GM19328 (cell line): ENCODE data around the gene ZFP36L2.

ENCODE experiments used
- ATAC-seq: cut with Tn5 transposase; IDR thresholded peaks from one replicate; pipeline ENCODE4 v1.9.1; 2021; ENCODE audit warnings: mild to moderate bottlenecking, moderate library complexity; ENCODE audit not compliant: unreplicated experiment

The ZFP36L2 gene, protein sequence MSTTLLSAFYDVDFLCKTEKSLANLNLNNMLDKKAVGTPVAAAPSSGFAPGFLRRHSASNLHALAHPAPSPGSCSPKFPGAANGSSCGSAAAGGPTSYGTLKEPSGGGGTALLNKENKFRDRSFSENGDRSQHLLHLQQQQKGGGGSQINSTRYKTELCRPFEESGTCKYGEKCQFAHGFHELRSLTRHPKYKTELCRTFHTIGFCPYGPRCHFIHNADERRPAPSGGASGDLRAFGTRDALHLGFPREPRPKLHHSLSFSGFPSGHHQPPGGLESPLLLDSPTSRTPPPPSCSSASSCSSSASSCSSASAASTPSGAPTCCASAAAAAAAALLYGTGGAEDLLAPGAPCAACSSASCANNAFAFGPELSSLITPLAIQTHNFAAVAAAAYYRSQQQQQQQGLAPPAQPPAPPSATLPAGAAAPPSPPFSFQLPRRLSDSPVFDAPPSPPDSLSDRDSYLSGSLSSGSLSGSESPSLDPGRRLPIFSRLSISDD

GRCh38 chr2:43226558-43226954, at the start of gene ZFP36L2:
Gene ZFP36L2, minus strand, starts transcription at chr2:43226606. Its CDS starts 291 bp downstream, at chr2:43226315.
- peak; percentile 59 for ATAC-seq

DNA sequence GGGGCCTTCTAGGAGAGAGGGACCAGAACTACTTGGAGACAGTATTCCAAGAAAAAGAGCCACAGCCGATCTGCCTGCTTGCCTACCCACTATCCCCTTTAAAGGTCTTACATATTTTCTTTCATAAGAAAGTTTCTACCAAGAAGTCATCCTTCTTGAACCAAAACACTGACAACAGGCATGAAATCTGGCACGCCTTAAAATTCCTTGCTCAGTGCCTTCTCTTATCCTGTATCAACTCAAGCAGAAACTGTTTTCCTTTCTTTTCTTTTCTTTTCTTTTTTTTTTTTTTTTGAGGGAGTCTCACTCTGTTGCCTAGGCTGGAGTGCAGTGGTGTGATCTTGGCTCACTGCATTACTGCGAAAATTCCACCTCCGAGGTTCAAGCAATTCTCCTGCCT, 48.3 kb upstream of the ZFP36L2 start:
- no peak for ATAC-seq

- no peak for ATAC-seq
These were observed 47.6 kb upstream of the ZFP36L2 start for GRCh38 chr2:43274055-43274454.

DNA sequence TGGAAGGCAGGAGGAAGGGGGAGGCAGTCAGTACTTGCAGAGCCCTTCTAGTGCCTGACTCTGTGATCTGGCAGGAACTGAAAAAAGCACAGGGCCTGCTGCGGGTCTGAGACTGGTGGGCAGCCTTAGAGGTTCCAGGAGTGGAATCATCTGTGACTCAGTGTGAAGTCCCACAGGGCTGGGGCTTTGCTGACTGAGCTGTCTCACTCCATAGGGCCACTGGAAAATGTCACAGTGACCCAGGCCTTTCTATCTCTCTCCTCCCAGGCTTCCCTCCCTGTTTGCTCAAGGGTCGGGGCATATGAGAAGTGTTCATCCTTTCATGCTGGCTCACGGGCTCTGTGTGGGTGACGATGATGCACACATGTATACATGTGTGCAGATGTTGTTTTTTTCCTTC, 47.1 kb upstream of the ZFP36L2 start:
- no peak for ATAC-seq

- no peak for ATAC-seq
These were observed 44.7 kb upstream of the ZFP36L2 start for GRCh38 chr2:43270930-43271615.

DNA sequence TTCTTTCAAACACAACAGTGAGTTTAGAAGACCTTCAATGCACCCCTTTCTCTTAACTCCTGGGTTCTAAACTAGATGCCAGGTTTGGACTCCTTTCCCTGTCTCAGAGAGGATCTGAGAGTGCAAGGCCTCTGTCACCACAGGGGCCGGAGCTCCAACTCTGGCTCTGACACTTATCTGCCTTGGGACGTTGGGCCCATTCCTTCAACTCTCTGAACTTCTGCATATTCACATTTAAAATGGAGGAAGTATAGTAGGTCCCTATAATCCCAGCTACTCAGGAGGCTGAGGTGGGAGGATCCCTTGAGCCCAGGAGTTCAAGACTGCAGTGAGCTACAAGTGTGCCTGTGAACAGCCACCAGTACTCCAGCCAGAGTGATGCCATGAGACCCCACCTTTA, 44.1 kb upstream of the ZFP36L2 start:
- ATAC-seq: no peak

- no peak for ATAC-seq
These were observed 43.3 kb upstream of the ZFP36L2 start for GRCh38 chr2:43269706-43270105.

DNA sequence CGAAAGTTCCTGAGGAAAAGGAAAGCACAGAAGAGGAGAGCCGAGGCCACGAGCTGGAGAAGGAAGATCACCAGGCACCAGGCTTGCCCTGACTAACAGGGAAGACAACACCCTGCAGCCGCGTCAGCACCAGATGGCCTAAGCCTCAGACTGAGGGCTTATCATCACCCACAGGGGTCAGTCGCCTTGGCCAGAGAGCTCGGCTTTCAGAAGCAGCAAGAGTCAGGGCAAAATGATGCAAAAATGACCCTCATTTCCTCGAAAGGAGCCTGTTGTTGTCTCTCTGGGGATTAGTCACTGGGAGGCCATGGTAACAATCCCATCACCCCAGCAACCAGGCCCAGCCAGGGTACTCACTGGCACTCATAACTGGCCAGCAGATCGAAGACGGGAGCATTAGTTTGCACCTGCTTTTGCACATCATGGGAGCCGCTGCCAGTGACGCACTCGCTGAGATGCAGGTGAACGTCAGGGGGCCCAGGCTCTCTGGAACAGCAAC, 42.7 kb upstream of the ZFP36L2 start:
- no peak for ATAC-seq

DNA sequence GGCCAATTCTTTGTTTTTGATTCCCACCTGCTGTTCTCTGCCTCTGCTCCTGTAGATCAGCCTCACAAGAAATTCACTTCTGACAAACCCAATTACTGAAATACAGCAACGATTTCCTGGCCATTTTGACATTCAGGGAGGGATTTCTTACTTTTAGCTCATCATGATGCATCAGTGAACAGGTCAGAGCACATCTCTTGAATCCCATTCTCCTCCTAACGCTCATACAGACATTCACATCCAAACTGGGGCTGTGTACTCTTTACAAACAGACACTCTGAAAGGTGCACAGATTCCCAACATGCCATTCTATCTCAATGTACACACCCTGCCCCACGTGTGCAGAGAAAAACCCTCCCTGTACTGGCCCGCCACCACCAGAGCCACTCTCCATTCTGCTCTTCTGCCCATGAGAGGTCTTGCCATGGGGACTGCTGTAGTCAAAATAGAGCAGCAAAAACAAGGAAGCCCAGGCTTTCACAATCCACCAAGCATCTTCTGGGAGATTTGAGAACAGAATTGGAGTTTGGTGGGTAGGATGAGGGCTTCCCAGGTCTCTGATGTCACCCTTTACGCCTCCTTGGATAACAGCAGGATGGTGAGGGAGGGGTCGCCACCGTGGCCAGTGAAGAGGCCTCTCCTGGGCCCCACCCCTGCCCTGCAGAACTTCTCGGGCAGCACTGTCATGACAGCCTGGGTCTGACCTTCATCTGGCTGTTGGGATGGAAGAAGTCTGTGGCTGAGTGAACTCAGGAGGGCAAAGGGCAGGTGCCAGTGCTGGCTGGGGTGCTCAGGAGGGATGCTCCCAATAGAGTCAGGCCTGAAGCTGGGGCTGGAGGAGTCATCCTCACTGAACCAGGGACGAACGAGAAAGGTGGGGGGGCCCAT, 41.9 kb upstream of the ZFP36L2 start:
- no peak for ATAC-seq

DNA sequence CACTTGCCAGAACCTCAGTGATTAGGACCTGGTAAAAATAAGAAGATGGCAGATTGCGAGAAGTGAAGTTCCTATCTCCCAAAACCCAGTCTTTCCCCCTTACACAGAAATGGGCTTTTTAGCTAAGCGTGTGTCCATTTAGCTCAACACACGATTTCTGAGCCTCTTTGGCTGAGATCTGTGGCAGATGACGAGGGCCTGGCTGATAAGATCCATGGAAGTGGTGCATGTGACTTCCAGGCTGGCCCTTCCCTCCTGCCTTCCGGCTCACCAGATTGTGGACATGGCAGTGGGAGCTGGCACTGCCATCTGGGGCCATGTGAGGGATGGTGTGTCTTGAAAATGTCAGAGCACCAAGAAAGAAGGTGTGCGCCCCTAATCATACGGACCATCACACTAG, 41.0 kb upstream of the ZFP36L2 start:
- no peak for ATAC-seq

GRCh38 chr2:43266711-43267111, 40.3 kb upstream of the ZFP36L2 start:
- no peak for ATAC-seq

DNA sequence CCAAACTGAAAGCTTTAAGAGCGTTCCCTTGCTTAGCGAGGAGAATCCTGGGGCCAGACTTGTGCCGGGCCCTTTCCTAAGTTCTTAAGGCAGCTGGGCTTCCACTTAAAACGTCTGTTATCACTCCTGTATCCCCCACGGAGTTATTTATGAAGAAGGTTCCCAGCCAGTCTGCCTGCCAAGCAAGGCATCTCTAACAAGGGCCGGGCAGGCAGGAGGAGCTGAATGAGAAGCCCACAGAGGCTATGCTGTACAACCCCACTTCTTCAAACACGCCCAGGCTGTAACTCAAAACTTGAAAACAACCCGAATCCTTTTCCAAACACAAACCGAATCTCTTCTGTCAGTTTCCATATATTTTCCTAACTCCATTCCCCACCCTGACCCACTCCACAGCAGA, 39.0 kb upstream of the ZFP36L2 start:
- no peak for ATAC-seq

- no peak for ATAC-seq
These were observed 38.6 kb upstream of the ZFP36L2 start for GRCh38 chr2:43265001-43265400.

DNA sequence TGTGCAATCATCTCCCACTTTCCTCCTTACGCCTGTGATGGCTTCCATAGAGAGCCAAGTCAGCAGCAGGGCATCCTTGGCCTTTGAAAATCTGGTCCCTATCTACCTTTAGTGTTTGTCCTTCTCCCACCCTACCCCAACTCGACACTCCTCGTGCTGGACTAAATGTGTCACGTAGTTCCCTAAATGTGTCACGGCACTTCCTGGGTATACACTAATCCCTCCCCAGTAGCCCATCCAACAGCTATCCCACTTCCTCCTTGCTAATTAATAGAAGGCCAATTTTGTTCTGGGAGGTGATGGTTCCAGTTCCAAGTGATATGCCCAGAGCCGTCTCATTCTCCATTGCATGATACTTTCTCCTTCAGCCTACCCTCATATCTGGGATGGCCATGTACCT, 36.5 kb upstream of the ZFP36L2 start:
- ATAC-seq: no peak

- no peak for ATAC-seq
These were observed 35.8 kb upstream of the ZFP36L2 start for GRCh38 chr2:43262239-43262638.

- ATAC-seq: no peak
These were observed 33.1 kb upstream of the ZFP36L2 start for GRCh38 chr2:43259512-43259911.

DNA sequence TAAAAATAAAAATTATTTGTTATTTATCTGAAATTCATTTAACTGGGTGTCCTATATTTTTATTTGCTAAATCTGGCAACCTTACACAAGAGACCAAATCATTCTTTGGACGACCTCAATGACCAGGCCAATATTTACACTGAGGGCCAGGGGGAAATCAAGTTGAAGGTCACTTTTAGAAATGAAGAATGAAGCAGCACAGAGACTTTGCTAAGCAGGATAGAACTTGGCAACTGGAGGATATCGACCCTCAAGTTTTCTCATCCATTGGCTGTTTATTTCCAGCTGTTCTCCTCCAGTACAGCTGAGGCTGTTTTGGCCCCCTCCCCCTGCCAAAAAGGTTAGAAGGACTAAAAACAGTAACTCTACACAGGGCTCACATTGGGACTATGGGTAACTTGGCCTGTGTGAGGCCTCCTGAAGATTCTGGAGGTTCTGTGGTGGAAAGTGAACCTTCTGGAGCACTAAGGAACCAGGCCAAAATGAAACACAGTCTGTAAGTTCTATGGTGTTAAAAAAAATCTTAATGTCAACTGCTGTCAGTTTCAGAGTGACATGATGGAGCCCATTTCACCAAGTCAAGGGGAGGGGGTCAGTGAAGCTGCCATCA, 32.2 kb upstream of the ZFP36L2 start:
- ATAC-seq: no peak

DNA sequence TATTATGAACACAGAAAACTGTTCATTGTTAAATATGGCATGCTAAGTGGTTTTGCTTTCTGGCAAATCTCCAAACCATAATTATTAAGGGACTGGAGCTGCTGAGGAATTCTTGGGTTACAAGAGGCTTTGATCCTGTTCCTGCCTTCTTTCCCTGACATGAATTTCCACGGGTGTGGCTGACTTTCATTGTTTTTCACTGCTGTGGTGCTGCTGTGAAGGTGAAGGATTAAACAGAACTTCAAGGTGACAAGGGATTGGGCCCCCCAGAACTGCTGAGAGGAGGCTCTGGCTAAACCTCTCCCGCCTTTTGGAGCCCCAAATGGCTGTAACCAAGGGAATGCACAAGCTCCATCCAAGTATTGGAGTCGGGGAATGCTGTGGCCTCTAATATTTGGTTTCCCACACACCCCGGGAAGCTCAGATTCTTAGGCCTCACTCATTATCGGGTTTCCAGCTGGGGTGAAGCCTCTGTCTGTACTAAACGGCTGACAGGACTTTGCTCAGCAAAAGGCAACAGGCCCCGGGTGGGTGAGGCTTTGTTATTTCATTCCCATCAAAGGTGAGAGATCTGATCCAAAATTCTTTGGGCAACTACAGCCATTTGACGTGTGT, 29.0 kb upstream of the ZFP36L2 start:
- no peak for ATAC-seq

GRCh38 chr2:43254331-43254730, 27.9 kb upstream of the ZFP36L2 start:
- ATAC-seq: no peak

DNA sequence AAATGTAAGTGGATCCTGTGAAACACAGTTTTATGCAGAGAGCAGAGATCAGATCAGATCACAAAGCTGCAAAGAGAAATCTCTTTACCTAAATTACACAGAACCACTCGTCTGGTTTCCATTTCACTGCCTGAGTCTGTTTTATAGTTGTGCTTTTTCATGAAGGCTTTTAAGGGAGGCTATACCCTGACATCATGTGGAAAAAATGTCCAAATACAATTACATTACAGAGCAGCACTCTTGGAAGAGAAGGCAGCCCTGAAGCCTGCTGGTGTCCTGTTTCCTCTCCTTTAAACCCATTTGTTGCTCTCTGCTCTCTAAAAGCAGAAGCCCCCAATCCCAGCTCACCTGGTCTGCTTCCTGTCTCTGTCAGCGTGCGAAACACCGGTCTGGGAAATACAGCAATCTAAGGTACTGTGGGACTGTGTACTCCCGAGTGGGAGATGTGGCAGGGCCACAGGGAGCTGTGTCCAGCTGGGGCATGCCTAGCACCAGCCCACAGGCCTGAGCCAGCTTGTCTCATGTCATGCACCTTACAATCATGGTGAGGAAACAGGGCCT, 24.8 kb upstream of the ZFP36L2 start:
- ATAC-seq: no peak
